Fibroblast of pulmonary artery (primary cell): ENCODE measurements around the gene SDK1.
"Not testable (repeated sequence)": the region's sequence is repeated elsewhere in the genome, so short reads cannot be mapped to it uniquely, and the experiment has no call there.

Experiments
- DNase-seq: peaks from one replicate; pipeline ENCODE4 v3.0.0-alpha.2; 2010; ENCODE audit warnings: low read depth
- H3K4me3 ChIP-seq: replicated peaks from 2 replicates; pipeline ENCODE4 v1.5.1; 2011; ENCODE audit warnings: low read depth, mild to moderate bottlenecking, control low read depth, low read length, moderate library complexity
- CTCF ChIP-seq: IDR thresholded peaks from 2 replicates; pipeline ENCODE4 v1.5.1; 2011; ENCODE audit warnings: mild to moderate bottlenecking, control low read depth, low read length, inconsistent platforms; ENCODE audit errors: missing control alignments

Gene SDK1

GRCh38 chr7:4235596-4235995 lies 934.5 kb downstream of the SDK1 start:
- no peak for DNase-seq
- TF ChIP-seq CTCF, result no peak
- H3K4me3 ChIP-seq, result no peak overlapping the region

- no peak for TF ChIP-seq CTCF
- H3K4me3 ChIP-seq, result no peak overlapping the region
- DNase-seq, result no peak
Measured at GRCh38 chr7:4236389-4236788, 935.3 kb downstream of the SDK1 start.

- H3K4me3 ChIP-seq, DNase-seq: not testable (repeated sequence)
Measured at GRCh38 chr7:4236873-4237272, 935.8 kb downstream of the SDK1 start.

GRCh38 chr7:4237296-4238235 lies 936.5 kb downstream of the SDK1 start:
- no peak overlapping the region for H3K4me3 ChIP-seq
- TF ChIP-seq CTCF, result no peak
- DNase-seq, result no peak

GRCh38 chr7:4238861-4239260 lies 937.8 kb downstream of the SDK1 start:
- no peak for TF ChIP-seq CTCF
- no peak for DNase-seq
- H3K4me3 ChIP-seq, result no peak overlapping the region

GRCh38 chr7:4240042-4240441 lies 939.0 kb downstream of the SDK1 start:
- no peak for DNase-seq
- no peak overlapping the region for H3K4me3 ChIP-seq
- no peak for TF ChIP-seq CTCF

GRCh38 chr7:4240520-4241303 lies 939.7 kb downstream of the SDK1 start:
- no peak for DNase-seq
- H3K4me3 ChIP-seq, result no peak overlapping the region
- TF ChIP-seq CTCF, result no peak
